ENCODE results near the gene HLF.

HLF gene

GRCh38 chr17:55307879-55308278 is 43.1 kb downstream of the HLF start:
- no peak overlapping the region for H3K4me3 ChIP-seq (ENCODE audit: low read length)
- TF ChIP-seq, protein P1, sequence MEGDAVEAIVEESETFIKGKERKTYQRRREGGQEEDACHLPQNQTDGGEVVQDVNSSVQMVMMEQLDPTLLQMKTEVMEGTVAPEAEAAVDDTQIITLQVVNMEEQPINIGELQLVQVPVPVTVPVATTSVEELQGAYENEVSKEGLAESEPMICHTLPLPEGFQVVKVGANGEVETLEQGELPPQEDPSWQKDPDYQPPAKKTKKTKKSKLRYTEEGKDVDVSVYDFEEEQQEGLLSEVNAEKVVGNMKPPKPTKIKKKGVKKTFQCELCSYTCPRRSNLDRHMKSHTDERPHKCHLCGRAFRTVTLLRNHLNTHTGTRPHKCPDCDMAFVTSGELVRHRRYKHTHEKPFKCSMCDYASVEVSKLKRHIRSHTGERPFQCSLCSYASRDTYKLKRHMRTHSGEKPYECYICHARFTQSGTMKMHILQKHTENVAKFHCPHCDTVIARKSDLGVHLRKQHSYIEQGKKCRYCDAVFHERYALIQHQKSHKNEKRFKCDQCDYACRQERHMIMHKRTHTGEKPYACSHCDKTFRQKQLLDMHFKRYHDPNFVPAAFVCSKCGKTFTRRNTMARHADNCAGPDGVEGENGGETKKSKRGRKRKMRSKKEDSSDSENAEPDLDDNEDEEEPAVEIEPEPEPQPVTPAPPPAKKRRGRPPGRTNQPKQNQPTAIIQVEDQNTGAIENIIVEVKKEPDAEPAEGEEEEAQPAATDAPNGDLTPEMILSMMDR (IDR thresholded peaks at IDR 0.05; ENCODE audit: insufficient read depth, low read depth, low read length, missing control alignments) = no peak
- DNase-seq (ENCODE audit: low read depth) = no peak

DNA sequence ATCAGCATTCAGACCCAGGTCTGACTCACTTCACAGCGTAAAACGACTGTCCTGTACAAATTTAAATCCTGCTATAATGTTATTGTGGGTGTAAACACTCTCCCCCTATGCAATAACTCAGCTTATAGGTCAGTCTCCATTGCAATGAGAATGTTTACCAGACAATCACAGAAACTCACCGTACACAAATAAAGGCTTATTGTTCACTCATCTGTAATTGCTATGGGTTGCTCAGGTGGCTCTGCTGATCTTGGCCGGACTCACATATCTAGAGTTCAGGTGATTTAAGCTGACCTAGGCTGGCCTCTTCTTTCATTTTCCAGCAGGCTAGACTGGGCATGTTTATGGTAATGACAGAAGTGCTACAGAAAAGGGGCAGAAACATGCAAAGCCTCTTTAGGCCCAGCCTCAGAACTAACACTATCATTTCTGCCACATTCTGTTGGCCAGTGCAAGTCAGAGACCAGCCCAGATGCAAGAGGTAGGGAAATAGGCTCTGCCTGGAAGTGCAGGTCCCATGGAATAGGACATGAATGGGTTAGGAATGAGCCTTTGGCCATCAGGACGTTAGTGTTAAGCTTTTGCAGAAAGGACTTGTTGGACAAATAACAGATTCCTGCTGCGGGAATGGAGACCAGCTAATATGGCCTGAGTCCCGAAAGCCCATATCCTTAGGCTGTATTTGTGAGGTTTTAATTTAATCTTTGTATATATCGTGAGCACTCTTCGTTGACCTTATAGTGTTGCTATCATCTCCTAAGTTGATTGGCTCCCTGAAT is 44.0 kb downstream of the HLF start:
- no peak for DNase-seq (ENCODE audit: low read depth)
- TF ChIP-seq, protein P1 (IDR thresholded peaks at IDR 0.05; ENCODE audit: insufficient read depth, low read depth, low read length, missing control alignments) = no peak

DNA sequence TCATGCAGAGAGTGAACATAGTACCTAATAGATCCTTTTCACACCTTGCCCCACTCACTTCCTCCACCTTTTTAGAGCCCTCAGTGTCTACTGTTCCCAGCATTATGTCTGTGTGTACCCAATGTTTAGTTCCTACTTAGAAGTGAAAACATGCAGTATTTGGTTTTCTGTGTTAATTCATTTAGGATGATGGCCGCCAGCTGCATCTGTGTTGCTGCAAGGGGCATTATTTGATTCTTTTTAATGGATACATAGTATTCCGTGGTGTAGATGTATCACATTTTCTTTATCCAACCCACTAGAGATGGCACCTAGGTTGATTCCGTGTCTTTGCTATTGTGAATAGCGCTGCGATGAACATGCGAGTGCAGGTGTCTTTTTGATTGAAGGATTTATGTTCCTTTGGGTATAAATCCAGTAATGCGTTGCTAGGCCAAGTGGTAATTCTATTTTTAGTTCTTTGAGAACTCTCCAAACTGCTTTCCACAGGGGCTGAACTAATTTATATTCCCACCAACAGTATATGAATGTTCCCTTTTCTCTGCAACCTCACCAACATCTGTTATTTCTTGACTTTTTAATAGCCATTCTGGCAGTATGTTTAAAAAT is 47.1 kb downstream of the HLF start:
- no peak overlapping the region for H3K4me3 ChIP-seq (ENCODE audit: low read length)
- TF ChIP-seq, protein P1 (IDR thresholded peaks at IDR 0.05; ENCODE audit: insufficient read depth, low read depth, low read length, missing control alignments) = no peak
- DNase-seq (ENCODE audit: low read depth) = no peak

More for the DNA sequence above, 44.0 kb downstream of the HLF start:
- H3K4me3 ChIP-seq (ENCODE audit: low read length) = no peak overlapping the region

DNA sequence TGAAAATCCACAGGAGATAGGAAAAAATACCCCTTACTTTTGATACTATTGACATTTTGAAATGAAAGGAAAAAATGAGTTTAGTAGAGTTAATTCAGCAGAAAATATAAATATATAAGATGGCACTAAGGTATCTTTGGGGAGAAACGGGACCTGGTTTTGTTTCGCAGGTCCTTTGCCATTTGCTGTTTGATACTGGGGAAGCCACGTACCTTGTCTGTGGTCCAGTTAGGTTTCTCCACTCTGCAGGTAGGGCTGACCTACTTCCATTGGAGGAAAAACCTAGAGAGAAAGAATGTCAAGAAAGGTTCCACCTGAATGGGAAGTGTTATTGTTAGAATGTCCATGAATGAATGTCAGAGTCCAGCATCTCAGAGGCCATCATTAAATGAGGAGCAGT is 48.1 kb downstream of the HLF start:
- H3K4me3 ChIP-seq (ENCODE audit: low read length) = no peak overlapping the region
- DNase-seq (ENCODE audit: low read depth) = no peak
- TF ChIP-seq, protein P1 (IDR thresholded peaks at IDR 0.05; ENCODE audit: insufficient read depth, low read depth, low read length, missing control alignments) = no peak

DNA sequence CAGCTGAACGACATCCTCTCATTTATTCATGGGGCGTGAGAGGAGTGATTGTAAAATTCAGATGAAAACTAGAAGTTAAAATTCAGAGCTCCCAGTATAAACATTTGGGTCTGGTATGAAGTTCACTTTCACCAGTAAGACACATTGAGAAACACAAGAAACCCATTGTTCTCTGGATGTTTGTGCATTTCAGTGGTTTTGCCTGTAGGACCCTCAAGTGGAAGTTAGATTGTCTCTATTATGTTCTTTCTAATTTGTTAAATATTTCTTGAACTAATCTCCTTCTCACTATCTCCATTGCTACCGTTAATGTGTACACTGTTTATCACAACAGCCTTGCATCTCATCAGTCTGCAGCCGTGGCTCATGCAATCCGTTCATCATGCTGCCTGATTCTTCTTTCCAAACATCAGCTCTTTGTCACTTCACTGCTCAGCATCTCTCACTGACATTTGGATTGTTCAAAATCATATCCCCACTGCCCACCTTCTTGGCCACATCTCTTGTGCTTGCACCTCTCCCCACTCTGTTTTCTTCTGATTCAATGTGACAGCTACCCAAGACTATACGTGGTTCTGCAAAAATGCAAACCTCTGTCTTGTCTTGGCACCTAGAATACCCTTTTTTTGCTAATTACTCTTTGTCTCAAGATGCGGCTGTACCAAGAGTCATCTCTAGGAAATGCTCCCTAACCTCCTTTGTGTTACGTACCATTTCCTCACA is 49.5 kb downstream of the HLF start:
- DNase-seq (ENCODE audit: low read depth) = no peak
- no peak overlapping the region for H3K4me3 ChIP-seq (ENCODE audit: low read length)

GRCh38 chr17:55314784-55315491 is 50.2 kb downstream of the HLF start:
- no peak for DNase-seq (ENCODE audit: low read depth)
- no peak overlapping the region for H3K4me3 ChIP-seq (ENCODE audit: low read length)
- TF ChIP-seq, protein P1 (IDR thresholded peaks at IDR 0.05; ENCODE audit: insufficient read depth, low read depth, low read length, missing control alignments) = no peak

More for the DNA sequence above, 49.5 kb downstream of the HLF start:
- TF ChIP-seq, protein P1 (IDR thresholded peaks at IDR 0.05; ENCODE audit: insufficient read depth, low read depth, low read length, missing control alignments) = no peak
